Measurements from ENCODE around the gene BRMS1. TPM values are rescaled to one million over a fixed set of nuclear protein-coding genes. Genes with fewer than 3 reads are reported as not detected.
"Not testable (repeated sequence)": the region's sequence is repeated elsewhere in the genome, so short reads cannot be mapped to it uniquely, and the experiment has no call there.

Gene BRMS1
- total RNA-seq, 1 experiment from 2014 or later, result 70.5 TPM

DNA sequence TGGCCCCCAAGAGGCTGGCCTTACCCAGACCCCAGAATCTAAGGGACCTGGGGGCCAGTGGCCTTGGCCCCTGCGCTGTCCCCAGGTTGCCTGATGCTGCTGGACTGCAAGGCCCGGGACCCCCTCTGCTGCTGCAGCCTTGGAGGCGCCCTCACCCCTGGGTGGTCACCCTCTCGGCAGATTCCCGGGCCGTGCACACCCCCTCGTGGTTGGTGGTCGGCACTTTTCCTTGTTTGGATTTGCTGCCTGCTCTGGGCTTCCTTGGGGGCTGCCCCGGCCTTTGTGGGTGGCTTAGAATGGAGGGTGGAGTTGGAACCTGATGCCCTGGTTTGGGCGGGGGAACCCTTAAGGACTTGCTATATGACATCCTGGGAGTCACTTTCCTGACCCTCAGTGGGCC, 14.0 kb downstream of the BRMS1 start:
- no peak for DNase-seq (ENCODE audit: low read depth, low spot score)
- in situ Hi-C loops (cut with HindIII; ENCODE audit: low pct_unique_long_range_greater_than_20kb, low sequenced_read_pairs), result no loop called here

DNA sequence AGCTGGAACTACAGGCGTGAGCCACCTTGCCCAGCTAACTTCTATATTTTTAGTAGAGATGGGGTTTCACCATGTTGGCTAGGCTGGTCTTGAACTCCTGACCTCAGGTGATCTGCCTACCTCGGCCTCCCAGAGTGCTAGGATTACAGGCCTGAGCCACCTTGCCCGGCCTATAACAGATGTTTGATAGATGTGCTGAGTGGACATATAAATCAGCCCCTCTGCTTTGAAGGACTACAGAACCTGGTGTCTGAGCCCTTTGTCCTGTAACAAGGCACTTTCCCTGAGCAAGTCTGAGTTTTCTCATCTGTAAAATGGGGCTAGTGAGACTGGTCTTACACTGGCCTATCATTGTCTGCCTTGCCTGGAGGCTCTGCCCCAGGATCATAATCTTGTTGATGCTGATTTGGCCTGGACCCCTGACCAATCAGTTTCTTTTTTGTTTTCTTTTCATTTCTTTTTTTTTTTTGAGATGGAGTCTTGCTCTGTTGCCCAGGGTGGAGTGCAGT, 15.7 kb downstream of the BRMS1 start:
- in situ Hi-C loops (cut with HindIII; ENCODE audit: low pct_unique_long_range_greater_than_20kb, low sequenced_read_pairs), result no loop called here
- DNase-seq (ENCODE audit: low read depth, low spot score), result no peak

DNA sequence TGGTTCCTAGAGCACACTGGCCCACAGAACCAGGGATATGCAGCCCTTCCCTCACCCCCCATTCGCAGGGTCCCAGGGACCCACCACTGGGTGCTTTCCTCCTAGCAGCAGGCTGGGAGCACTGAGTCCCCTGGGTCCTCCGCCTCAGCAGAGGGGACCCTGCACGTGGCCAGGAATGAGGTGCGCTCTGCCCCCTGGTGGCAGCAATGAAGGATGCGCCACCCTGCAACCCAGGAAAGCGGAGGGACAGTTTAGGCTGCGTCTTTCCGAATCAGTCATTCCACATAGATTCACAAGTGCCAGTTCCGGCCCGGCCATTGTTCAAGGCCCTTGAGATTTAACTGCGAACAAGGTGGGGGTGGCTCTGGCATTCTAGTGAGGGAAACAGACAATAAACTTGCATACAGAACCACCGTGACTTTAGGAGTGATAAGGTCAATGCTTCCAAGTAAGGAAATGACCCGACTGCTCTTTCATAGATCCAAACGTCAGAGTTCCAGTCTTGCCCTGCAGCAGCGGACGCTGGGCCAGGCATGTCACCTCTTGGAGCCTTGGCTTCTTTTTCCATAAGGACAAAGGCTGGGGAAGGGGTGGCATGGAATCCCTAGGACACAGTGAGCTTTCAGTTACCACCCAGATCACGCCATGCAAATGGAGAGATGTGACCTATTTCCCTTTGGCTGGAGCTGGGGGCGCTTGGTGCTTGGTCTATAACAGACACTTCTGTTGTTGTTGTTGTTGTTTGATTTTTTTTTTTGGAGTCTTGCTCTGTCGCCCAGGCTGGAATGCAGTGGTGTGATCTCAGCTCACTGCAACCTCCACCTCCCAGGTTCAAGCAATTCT, 16.4 kb downstream of the BRMS1 start:
- peak; percentile 73 for DNase-seq (ENCODE audit: low read depth, low spot score)
- in situ Hi-C loops (cut with HindIII; ENCODE audit: low pct_unique_long_range_greater_than_20kb, low sequenced_read_pairs), result no loop called here

DNA sequence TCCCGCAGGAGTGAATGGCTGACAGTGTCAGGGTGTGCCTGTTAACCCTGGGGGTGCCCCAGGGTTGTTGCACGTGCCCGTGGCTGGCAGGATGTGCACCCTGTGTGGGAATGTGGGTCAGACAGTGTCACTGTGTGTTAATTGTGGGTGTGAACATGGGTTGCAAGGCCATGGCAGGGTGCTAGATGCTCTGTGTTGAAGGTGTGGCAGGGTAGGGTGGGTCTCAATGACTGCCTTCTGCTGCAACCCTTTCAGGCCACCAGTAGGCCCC, 16.9 kb downstream of the BRMS1 start:
- in situ Hi-C loops (cut with HindIII; ENCODE audit: low pct_unique_long_range_greater_than_20kb, low sequenced_read_pairs), result no loop called here
- DNase-seq (ENCODE audit: low read depth, low spot score), result no peak

DNA sequence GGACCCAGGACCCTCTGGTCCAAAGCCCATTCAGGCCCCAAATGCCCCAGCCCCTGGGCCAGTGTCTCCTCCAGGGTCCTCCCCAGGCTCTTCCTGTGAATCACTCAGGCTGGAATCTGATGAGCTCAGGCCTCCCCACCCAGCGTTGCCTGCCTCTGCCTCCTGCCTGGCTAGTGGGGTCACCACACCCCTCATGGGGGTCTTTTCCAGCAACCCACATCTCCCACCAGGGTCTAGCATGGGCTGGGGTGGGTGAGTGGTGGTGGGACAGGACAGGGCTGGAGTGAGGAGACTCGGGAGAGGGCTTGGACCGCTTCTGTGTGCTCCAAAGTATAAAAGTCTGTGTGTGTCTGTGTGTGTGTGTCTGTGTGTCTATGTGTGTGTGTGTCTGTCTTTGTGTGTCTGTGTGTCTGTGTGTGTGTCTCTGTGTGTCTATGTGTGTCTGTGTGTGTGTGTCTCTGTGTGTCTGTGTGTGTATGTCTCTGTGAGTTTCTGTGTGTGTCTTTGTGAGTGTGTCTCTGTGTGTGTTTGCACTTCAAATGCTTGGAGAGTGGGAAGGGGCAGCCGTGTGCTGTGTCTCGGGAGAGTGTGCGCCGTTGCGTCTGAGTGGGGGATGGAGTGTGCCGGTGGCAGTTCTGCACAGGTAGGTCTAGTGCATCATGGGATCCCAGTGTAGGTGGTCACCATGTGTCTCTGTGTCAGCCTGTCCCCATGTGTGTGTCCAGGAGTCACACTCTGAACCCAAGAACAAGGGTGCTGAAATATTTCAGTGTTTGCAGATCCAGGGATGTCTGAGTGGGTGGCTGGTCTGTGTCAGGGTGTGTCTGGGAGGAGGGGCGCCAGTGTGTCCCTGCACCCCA, 17.5 kb downstream of the BRMS1 start:
- in situ Hi-C loops (cut with HindIII; ENCODE audit: low pct_unique_long_range_greater_than_20kb, low sequenced_read_pairs), result no loop called here
- no peak for DNase-seq (ENCODE audit: low read depth, low spot score)

DNA sequence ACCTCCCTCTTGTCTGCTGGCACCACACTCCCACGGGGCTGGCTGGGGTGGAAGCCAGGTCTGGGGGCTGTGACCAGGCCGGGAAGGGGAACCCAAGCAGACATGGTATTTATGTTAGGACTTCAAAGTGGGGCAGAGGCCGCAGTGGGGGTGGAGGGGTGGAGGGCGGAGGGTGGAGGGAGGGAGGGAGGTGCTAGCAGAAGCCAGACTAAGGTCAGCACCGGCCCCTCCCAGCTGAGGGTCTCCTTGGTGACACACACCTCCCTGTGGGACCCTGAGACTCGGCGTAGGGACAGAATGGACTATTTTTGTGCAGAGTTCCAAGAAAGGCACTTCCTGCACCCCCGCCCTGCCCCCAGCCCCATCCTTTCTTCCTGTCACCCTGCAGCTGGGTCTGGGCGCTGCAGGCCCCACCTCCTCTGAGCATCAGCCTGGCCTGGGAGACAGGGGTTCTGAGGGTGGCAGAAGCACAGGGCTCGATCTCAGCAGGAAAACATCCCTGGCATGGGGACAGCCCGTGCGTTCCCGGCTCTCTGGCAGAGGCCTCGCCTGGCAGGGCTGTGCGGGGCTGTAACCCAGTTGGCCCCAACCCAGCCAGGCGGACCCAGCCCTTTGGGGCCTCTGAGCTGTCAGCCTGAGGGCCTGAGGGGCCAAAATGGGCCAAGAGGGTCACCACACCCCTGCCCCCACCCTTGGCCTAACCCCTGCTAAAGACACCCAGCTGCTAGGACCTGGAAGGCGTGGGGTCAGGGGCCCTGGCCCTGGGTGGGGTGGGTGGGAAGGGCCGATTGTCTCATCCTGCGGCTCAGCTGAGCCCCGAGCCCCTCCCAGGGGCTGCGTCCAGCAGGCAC, 18.4 kb downstream of the BRMS1 start:
- no peak for DNase-seq (ENCODE audit: low read depth, low spot score)
- in situ Hi-C loops (cut with HindIII; ENCODE audit: low pct_unique_long_range_greater_than_20kb, low sequenced_read_pairs), result no loop called here

DNA sequence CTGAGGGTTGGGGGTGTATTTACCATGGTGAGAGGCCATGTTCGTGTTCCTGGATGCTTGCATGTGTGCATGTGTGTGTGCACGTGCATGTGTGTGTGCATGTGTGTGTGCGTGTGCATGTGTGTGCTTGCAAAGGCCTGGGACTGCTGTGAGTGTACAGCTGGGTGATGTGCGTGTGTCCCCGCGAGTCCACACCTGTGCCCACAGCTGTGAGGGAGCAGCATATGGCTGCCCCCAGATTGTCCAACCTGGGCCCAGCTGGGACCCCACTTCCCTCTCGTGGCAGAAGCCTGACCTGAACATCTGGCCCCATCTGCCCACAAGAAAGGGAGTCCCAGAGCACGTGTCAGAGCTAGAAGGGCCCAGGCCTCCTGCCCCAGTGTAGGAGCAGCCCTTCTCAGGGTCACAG, 19.6 kb downstream of the BRMS1 start:
- in situ Hi-C loops (cut with HindIII; ENCODE audit: low pct_unique_long_range_greater_than_20kb, low sequenced_read_pairs), result no loop called here
- DNase-seq (ENCODE audit: low read depth, low spot score), result no peak

DNA sequence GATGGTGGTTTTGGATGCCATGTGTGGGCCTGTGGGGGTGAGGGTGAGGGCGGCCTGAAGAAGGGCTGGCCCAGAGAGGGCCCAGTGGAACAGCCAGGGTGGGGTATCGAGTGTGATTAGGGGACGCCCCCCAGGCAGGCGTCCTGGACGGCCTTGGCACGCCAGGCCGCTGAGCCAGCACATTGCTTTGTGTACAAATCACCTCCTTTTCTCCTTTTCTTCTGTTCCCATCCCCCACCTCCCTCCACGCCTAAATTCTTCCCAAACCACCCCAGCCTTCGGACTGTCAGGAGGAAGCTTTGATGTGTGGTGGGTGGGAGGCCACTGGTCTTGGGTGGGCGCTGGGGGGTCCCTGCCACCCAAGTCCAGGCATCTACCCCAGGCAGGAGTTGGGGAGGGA, 20.2 kb downstream of the BRMS1 start:
- in situ Hi-C loops (cut with HindIII; ENCODE audit: low pct_unique_long_range_greater_than_20kb, low sequenced_read_pairs), result no loop called here
- DNase-seq (ENCODE audit: low read depth, low spot score), result no peak

DNA sequence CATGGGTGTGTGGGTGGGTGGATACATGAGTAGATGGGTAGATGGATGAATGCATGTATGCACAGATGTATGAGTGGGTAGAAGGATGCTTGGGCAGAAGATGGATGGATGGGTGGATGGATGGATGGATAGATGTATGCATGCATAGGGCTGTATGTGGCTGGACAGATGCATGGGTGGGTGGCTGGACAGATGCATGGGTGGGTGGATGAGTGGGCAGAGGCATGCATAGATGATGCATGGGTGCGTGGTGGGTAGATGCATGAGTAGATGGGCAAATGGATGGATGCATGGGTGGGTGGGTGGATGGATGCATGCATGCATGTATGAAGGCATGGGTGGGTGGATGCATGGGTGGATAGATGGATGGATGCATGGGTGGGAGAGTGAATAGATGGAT, 21.2 kb downstream of the BRMS1 start:
- DNase-seq (ENCODE audit: low read depth, low spot score), result no peak
- in situ Hi-C loops (cut with HindIII; ENCODE audit: low pct_unique_long_range_greater_than_20kb, low sequenced_read_pairs), result no loop called here

DNA sequence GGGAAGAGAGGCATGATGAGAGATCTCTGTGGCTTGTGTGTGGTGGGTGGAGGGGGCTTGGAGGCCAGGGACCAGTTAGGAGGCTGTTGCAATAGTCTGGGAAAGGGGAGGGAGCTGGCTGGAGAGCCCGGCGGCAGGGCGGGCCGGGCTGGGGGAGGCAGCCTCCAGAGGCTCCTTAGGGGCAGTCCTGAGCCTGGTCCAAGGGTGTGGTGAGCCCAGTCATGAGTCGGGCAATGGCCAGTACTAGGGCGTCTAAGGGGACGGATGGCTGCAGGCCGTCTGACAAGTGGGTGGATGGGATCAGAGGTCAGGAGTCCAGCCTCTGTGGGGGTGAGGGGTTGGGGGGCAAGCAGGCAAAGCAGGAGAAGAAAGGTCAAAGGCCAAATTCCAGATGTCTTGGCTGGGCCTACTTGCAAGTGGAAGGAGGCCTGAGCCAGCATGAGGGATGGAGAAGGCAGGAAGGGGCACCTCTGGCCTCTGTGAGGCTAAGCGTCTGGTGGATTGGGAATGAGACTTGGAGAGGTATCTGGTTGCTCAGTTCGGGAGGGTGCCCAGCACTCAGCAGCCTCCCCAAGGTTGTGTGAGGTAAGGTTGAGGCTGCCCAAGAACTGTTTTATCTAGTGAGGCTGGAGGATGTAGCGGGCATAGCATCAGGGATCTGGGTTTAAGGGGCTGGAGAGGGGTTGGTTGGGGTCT, 22.0 kb downstream of the BRMS1 start:
- in situ Hi-C loops (cut with HindIII; ENCODE audit: low pct_unique_long_range_greater_than_20kb, low sequenced_read_pairs), result no loop called here
- no peak for DNase-seq (ENCODE audit: low read depth, low spot score)

DNA sequence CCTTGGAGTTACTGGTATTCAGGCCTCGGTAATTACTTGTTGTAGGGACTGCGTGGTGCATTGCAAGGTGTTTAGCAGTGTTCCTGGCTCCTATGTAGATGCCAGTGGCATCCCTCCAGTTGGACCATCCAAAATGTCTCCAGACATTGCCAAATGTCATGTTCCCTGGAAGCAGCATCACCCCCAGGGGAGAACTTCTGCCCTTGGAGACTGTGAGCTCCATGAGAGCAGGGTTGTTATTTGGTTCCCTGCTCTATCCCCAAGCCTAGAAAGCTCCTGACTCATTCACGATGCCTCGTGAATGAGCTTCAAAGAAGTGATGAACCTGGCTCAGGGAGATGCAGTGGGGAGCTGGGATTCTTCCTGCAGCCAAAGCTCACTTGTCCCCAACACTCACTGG, 23.3 kb downstream of the BRMS1 start:
- in situ Hi-C loops (cut with HindIII; ENCODE audit: low pct_unique_long_range_greater_than_20kb, low sequenced_read_pairs), result no loop called here

DNA sequence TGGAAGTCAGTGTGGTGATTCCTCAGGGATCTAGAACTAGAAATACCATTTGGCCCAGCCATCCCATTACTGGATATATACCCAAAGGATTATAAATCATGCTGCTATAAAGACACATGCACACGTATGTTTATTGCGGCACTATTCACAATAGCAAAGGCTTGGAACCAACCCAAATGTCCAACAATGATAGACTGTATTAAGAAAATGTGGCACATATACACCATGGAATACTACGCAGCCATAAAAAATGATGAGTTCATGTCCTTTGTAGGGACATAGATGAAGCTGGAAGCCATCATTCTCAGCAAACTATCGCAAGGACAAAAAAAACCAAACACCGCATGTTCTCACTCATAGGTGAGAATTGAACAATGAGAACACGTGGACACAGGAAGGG, 24.2 kb downstream of the BRMS1 start:
- DNase-seq (ENCODE audit: low read depth, low spot score); in situ Hi-C loops (cut with HindIII; ENCODE audit: low pct_unique_long_range_greater_than_20kb, low sequenced_read_pairs): not testable (repeated sequence)

More for the DNA sequence above, 23.3 kb downstream of the BRMS1 start:
- no peak for DNase-seq (ENCODE audit: low read depth, low spot score)

DNA sequence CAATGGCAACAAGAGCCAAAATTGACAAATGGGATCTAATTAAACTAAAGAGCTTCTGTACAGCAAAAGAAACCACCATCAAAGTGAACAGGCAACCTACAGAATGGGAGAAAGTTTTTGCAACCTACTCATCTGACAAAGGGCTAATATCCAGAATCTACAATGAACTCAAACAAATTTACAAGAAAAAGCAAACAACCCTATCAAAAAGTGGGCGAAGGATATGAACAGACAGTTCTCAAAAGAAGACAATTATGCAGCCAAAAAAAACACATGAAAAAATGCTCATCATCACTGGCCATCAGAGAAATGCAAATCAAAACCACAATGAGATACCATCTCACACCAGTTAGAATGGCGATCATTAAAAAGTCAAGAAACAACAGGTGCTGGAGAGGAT, 24.6 kb downstream of the BRMS1 start:
- in situ Hi-C loops (cut with HindIII; ENCODE audit: low pct_unique_long_range_greater_than_20kb, low sequenced_read_pairs); DNase-seq (ENCODE audit: low read depth, low spot score): not testable (repeated sequence)

DNA sequence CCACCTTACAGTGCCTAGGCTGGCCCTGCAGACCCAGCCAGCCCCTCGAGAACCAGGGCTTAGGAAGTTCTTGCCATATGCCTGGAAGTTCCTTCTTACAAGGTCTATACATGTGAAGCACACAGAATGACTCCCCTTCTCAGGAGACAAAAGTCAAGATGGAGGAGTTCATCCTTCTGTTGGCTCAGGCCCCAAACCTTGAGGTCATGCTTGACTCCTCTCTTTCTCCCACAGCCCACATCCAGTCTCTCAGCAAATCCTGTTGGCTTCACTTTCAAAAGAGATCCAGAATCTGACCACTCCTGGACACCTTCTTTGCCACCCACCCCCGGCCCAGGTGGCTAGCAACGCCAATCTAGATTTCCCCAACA, 26.3 kb downstream of the BRMS1 start:
- in situ Hi-C loops (cut with HindIII; ENCODE audit: low pct_unique_long_range_greater_than_20kb, low sequenced_read_pairs), result no loop called here
- DNase-seq (ENCODE audit: low read depth, low spot score), result no peak

DNA sequence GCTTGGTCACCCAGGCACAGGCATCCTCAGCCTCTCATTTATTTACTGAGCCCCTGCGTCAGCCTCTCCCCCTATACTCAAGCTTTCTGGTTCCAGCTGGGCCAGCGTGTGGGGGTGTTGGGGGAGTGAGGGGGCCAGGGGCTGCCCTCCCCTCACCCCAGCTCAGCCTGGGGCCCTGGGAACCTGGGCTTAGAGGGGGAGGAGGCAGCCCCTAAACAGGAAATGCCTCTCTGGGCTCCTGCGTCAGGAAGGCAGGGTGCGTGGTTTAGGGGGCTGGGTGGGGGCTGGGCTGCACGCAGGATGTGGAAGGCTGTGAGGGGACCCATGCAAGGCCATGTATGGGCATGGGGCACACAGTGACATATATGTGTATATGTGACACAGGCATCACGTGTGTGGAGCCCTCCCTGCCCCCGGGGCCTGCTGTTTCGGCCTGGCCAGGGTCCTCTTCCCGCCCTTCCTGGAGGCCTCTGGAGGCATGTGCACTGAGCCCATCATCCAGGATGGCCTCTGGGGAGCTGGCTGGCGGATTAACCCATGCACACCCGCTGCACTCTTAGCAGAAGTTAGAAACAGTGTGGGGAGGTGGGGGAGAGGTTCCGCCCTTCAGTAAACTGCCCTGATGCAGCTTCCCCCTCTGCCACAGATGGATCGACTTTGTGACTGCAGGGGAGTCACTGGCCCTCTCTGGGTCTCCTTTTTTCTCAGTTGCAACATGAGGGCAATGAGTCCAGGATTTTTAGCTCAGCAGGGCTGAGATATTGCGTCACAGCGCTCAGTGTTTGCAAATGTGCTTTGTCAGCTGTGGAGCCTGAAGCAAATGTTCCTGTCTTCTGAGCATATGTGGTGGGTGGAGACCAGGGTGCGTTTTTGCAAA, 26.9 kb downstream of the BRMS1 start:
- in situ Hi-C loops (cut with HindIII; ENCODE audit: low pct_unique_long_range_greater_than_20kb, low sequenced_read_pairs), result no loop called here

DNA sequence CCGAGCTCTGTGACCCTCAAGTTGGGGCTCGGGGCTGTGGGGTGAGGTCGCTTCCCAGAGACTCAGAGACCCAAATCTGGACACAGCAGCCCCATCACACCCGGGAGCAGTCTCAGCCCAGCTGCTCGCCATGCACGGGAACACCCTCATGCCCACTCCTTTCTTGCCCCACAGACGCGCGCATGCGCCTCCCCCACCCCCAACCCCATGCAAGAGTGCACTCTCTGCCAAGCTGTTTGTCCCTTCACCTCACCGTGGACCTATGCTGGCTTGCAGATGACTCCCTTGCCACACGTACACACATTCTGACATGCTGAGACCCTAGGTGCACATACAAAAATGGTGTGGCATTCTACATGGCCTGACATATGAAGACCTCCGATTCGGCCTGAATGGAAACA, 27.6 kb downstream of the BRMS1 start:
- DNase-seq (ENCODE audit: low read depth, low spot score), result no peak
- in situ Hi-C loops (cut with HindIII; ENCODE audit: low pct_unique_long_range_greater_than_20kb, low sequenced_read_pairs), result no loop called here

More for the DNA sequence above, 26.9 kb downstream of the BRMS1 start:
- DNase-seq (ENCODE audit: low read depth, low spot score), result no peak

DNA sequence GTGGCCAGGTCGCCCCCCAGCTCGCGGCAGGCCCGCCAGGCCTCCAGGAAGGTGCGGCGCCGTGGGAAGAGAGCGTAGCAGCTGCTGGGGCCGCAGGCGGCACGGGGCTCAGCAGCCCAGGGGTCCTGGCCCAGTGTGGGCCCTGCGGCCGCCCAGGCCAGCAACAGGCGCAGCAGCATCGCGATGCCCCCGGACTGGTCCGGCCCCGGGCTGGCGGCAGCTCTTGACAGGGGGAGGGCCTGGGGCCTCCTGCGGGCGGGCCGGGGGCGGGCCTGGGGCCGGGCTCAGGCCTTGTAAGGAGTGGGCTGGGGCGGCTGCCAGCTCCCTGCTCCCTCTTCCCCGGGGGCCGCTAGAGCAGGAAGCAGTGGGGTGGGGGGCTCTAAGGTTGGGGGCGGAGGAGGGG, 28.1 kb downstream of the BRMS1 start, which contains the start of gene CD248:
CD248 (minus strand) TSS at position 196 of the 403 bp plus-strand sequence; CDS start at position 179, 17 bp downstream.
- in situ Hi-C loops (cut with HindIII; ENCODE audit: low pct_unique_long_range_greater_than_20kb, low sequenced_read_pairs), result no loop called here
- DNase-seq (ENCODE audit: low read depth, low spot score), result no peak

Measured in SK-MEL-5 (cell line).